IPS DF 19.7 (cell line): ENCODE results near the gene CCDC152.
"Not testable (repeated sequence)": the region's sequence is repeated elsewhere in the genome, so short reads cannot be mapped to it uniquely, and the experiment has no call there.

Experiments
- DNase-seq: peaks from one replicate; pipeline ENCODE4 v3.0.0-alpha.2; 2013; ENCODE audit warnings: low read depth, low spot score

The CCDC152 gene

GRCh38 chr5:42844408-42844807, 87.8 kb downstream of the CCDC152 start:
- not testable (repeated sequence) for DNase-seq

- no peak for DNase-seq
These were observed 91.9 kb downstream of the CCDC152 start for GRCh38 chr5:42848545-42848944.

GRCh38 chr5:42851481-42851880, 94.9 kb downstream of the CCDC152 start:
- no peak for DNase-seq
